Mesothelial cell of epicardium (in vitro differentiated cells): ENCODE data around the gene EPRS1. TPM values are rescaled to one million over a fixed set of nuclear protein-coding genes. Genes with fewer than 3 reads are reported as not detected.
A peak's percentile ranks its signal among the peaks of the same experiment; 100 is the strongest.

Experiments used
- DNase-seq, 2 experiments: peaks; one replicate each; pipeline ENCODE4 v3.0.0; 2021; ENCODE audit warnings: low spot score in 2 of 2; ENCODE audit not compliant: unreplicated experiment in 2 of 2
- H3K27ac Mint-ChIP-seq: 2 replicates; pipeline ENCODE4 v1.8.0; 2021; ENCODE audit warnings: mixed read lengths
- H3K27me3 Mint-ChIP-seq: 2 replicates; pipeline ENCODE4 v1.8.0; 2021; ENCODE audit warnings: low read depth, mixed read lengths
- H3K36me3 Mint-ChIP-seq: 2 replicates; pipeline ENCODE4 v1.8.0; 2021; ENCODE audit warnings: mixed read lengths
- H3K4me1 Mint-ChIP-seq: 2 replicates; pipeline ENCODE4 v1.8.0; 2021; ENCODE audit warnings: mixed read lengths
- H3K4me3 Mint-ChIP-seq: 2 replicates; pipeline ENCODE4 v1.8.0; 2021; ENCODE audit warnings: mild to moderate bottlenecking, moderate library complexity, mixed read lengths
- H3K9me3 Mint-ChIP-seq: 2 replicates; pipeline ENCODE4 v1.8.0; 2021; ENCODE audit warnings: mixed read lengths
- total RNA-seq: library from RNA; stranded (reverse); gene quantifications from 3 replicates; pipeline ENCODE4 v1.2.1, GENCODE V29; 2021
- TF ChIP-seq, protein P1 (sequence below): fragments of 200-600 bp; sonication (generic); IDR thresholded peaks from one replicate; pipeline ENCODE4 v1.5.0; 2021; ENCODE audit warnings: antibody characterized with exemption; ENCODE audit not compliant: unreplicated experiment

EPRS1 gene
- total RNA-seq, 1 donor from 2014 or later = 80.7 TPM

- no peak overlapping the region for H3K4me3 Mint-ChIP-seq
- H3K27me3 Mint-ChIP-seq = no peaks in the 10 kb centered on the region
- TF ChIP-seq, protein P1, sequence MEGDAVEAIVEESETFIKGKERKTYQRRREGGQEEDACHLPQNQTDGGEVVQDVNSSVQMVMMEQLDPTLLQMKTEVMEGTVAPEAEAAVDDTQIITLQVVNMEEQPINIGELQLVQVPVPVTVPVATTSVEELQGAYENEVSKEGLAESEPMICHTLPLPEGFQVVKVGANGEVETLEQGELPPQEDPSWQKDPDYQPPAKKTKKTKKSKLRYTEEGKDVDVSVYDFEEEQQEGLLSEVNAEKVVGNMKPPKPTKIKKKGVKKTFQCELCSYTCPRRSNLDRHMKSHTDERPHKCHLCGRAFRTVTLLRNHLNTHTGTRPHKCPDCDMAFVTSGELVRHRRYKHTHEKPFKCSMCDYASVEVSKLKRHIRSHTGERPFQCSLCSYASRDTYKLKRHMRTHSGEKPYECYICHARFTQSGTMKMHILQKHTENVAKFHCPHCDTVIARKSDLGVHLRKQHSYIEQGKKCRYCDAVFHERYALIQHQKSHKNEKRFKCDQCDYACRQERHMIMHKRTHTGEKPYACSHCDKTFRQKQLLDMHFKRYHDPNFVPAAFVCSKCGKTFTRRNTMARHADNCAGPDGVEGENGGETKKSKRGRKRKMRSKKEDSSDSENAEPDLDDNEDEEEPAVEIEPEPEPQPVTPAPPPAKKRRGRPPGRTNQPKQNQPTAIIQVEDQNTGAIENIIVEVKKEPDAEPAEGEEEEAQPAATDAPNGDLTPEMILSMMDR = no peak
- no peaks in the 10 kb centered on the region for H3K4me1 Mint-ChIP-seq
- H3K36me3 Mint-ChIP-seq = peaks cover 17% of the 10 kb centered on the region
- DNase-seq = no peak
- no peak overlapping the region for H3K27ac Mint-ChIP-seq
- H3K9me3 Mint-ChIP-seq = no peaks in the 10 kb centered on the region
Measured at GRCh38 chr1:220031287-220031686, 15.0 kb downstream of the EPRS1 start.

DNA sequence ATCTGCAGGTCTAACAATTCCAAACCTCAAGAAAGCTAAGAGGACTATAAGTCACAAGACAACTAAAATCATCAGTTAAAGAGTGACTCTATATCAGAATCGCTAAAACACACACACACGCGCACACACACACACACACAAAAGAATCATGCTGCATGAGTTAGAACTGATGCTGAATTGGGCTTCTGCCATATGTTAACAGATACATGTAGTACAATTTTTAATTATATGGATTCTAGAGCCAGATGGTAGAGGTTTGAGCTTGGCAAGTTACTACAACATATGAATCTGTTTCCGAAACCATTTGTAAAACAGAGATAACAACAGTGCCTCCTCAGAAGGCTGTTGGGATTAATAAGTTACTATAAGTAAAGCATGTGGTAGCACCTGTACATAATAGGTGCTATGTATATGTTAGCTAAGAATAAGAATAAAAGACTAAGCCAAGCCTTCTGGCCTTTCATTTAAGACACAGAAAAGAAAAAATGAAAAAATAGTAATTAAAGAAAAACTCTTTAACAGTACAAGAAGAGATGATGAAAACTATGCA is 17.9 kb downstream of the EPRS1 start:
- no peak for DNase-seq
- Mint-ChIP-seq H3K27ac (no peak overlapping the region), H3K4me1 (no peaks in the 10 kb centered on the region), H3K4me3 (no peak overlapping the region), H3K36me3 (peaks cover 27% of the 10 kb centered on the region), H3K9me3 (no peaks in the 10 kb centered on the region), H3K27me3 (no peaks in the 10 kb centered on the region)
- TF ChIP-seq, protein P1 = no peak

- H3K27me3 Mint-ChIP-seq = no peaks in the 10 kb centered on the region
- TF ChIP-seq, protein P1 = no peak
- no peak overlapping the region for H3K27ac Mint-ChIP-seq
- H3K36me3 Mint-ChIP-seq = peaks cover 36% of the 10 kb centered on the region
- H3K9me3 Mint-ChIP-seq = no peaks in the 10 kb centered on the region
- no peaks in the 10 kb centered on the region for H3K4me1 Mint-ChIP-seq
- no peak for DNase-seq
- H3K4me3 Mint-ChIP-seq = no peak overlapping the region
Measured at GRCh38 chr1:220019071-220019470, 27.2 kb downstream of the EPRS1 start.

GRCh38 chr1:220013497-220013896 is 32.8 kb downstream of the EPRS1 start:
- Mint-ChIP-seq H3K27me3 (no peaks in the 10 kb centered on the region), H3K9me3 (no peaks in the 10 kb centered on the region), H3K4me1 (no peaks in the 10 kb centered on the region), H3K36me3 (peaks cover 27% of the 10 kb centered on the region), H3K4me3 (no peak overlapping the region), H3K27ac (no peak overlapping the region)
- TF ChIP-seq, protein P1 = no peak
- DNase-seq = no peak

DNA sequence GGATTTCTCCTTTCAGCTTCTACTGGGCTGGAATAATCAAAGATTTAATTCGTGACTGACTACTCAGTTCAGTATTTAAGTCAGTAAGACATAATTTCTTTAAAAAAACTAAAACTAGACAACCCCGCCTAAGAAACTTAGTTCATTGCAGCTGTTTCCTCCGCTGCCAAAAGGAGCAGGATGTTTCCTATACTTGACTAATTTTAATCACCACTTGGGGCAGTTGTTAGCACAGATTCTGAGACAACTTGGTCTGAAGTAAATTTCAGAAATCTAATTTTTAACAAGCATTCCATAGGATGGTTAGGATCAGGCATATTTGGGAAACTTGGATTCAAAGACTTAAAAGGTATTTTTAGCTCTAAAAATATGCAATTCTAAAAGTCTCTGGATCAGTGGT is 34.0 kb downstream of the EPRS1 start:
- Mint-ChIP-seq H3K27ac (peak overlapping the region; percentile 5), H3K9me3 (no peaks in the 10 kb centered on the region), H3K4me1 (no peaks in the 10 kb centered on the region), H3K4me3 (no peak overlapping the region), H3K36me3 (peaks cover 26% of the 10 kb centered on the region), H3K27me3 (no peaks in the 10 kb centered on the region)
- no peak for DNase-seq
- TF ChIP-seq, protein P1 = no peak

DNA sequence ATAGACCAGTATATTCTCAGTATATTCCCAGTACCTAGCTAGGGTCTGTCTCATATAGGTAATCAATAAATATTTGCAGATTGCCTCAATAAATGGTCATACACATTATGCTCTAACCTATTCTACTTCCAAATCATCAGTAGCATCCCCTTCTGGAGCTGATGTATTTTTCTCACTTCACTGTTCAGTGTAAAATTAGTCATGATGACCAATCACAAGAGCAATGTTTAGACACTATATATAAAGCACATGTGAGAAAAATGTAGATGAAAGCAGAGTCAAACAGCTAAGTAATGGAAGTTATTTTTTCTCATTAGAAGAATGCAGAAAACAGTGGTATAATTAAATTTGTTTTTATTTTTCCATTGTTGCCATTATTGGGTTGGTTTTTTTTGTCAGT is 34.7 kb downstream of the EPRS1 start:
- Mint-ChIP-seq H3K4me3 (no peak overlapping the region), H3K27me3 (no peaks in the 10 kb centered on the region), H3K9me3 (no peaks in the 10 kb centered on the region), H3K27ac (no peak overlapping the region), H3K36me3 (peaks cover 24% of the 10 kb centered on the region), H3K4me1 (no peaks in the 10 kb centered on the region)
- no peak for DNase-seq
- TF ChIP-seq, protein P1 = no peak
